GM18511 (cell line): Measurements from ENCODE around the gene RSAD2.
A peak's percentile ranks its signal among the peaks of the same experiment; 100 is the strongest.

Source experiments
- ATAC-seq: cut with Tn5 transposase; IDR thresholded peaks from one replicate; pipeline ENCODE4 v1.9.1; 2021; ENCODE audit warnings: mild to moderate bottlenecking, moderate library complexity; ENCODE audit not compliant: unreplicated experiment

The RSAD2 gene

GRCh38 chr2:6942848-6943247 is 65.3 kb downstream of the RSAD2 start:
- no peak for ATAC-seq

GRCh38 chr2:6943523-6943922 is 65.9 kb downstream of the RSAD2 start:
- no peak for ATAC-seq

GRCh38 chr2:6943971-6944370 is 66.4 kb downstream of the RSAD2 start:
- no peak for ATAC-seq

- ATAC-seq, result no peak
These were observed 67.0 kb downstream of the RSAD2 start for GRCh38 chr2:6944555-6944954.

- ATAC-seq, result peak; percentile 96
These were observed 67.7 kb downstream of the RSAD2 start for GRCh38 chr2:6945087-6945813.

- ATAC-seq, result no peak
These were observed 68.2 kb downstream of the RSAD2 start for GRCh38 chr2:6945821-6946220.

- no peak for ATAC-seq
These were observed 69.1 kb downstream of the RSAD2 start for GRCh38 chr2:6946722-6947121.
